ENCODE results near the gene AGGF1.

Gene AGGF1

GRCh38 chr5:77087484-77088261 lies 57.5 kb downstream of the AGGF1 start:
- peak overlapping the region; percentile 73 for H3K4me2 ChIP-seq (ENCODE audit: low read length)
- peaks cover 26% of the 10 kb centered on the region for H3K4me1 ChIP-seq (ENCODE audit: insufficient read depth, low read length, severe bottlenecking)
- peak overlapping the region; percentile 79 for H3K4me3 ChIP-seq (ENCODE audit: low read depth, low read length, poor library complexity, severe bottlenecking)
- no peaks in the 10 kb centered on the region for H3F3A ChIP-seq (ENCODE audit: insufficient read depth, low read length)
- H3K27me3 ChIP-seq (ENCODE audit: insufficient read depth, low read length): no peaks in the 10 kb centered on the region
- H3K9ac ChIP-seq (ENCODE audit: low read length): peak overlapping the region; percentile 87
- no peaks in the 10 kb centered on the region for H3K9me3 ChIP-seq (ENCODE audit: low read length)
- peak overlapping the region; percentile 58; the same call in 1 of the 2 replicates for H2AFZ ChIP-seq (ENCODE audit: low read length)
- peaks cover 6% of the 10 kb centered on the region; the same call in 1 of the 2 replicates for H3K36me3 ChIP-seq (ENCODE audit: insufficient read depth, low read length)
- no peaks in the 10 kb centered on the region for H3K9me2 ChIP-seq (ENCODE audit: low read depth, low read length)
- H3K79me2 ChIP-seq (ENCODE audit: insufficient read depth, low read length): no peaks in the 10 kb centered on the region
- peak overlapping the region; percentile 49 for H3K27ac ChIP-seq (ENCODE audit: low read depth, low read length, poor library complexity, severe bottlenecking)
- H4K20me1 ChIP-seq (ENCODE audit: insufficient read depth, low read length): no peaks in the 10 kb centered on the region
- no peak for TF ChIP-seq EZH2 (IDR thresholded peaks at IDR 0.05; ENCODE audit: borderline replicate concordance, low read length)

GRCh38 chr5:77095189-77095588 lies 65.0 kb downstream of the AGGF1 start:
- peaks cover 5% of the 10 kb centered on the region; the same call in 1 of the 2 replicates for H3K36me3 ChIP-seq (ENCODE audit: insufficient read depth, low read length)
- no peaks in the 10 kb centered on the region for H3K4me1 ChIP-seq (ENCODE audit: insufficient read depth, low read length, severe bottlenecking)
- no peak overlapping the region for H3K27ac ChIP-seq (ENCODE audit: low read depth, low read length, poor library complexity, severe bottlenecking)
- no peak overlapping the region for H3K4me2 ChIP-seq (ENCODE audit: low read length)
- no peak overlapping the region for H3K9ac ChIP-seq (ENCODE audit: low read length)
- no peaks in the 10 kb centered on the region for H3K9me2 ChIP-seq (ENCODE audit: low read depth, low read length)
- TF ChIP-seq CTCF (IDR thresholded peaks at IDR 0.05; ENCODE audit: low read length): no peak
- TF ChIP-seq EZH2 (IDR thresholded peaks at IDR 0.05; ENCODE audit: borderline replicate concordance, low read length): no peak
- no peaks in the 10 kb centered on the region for H3K79me2 ChIP-seq (ENCODE audit: insufficient read depth, low read length)
- no peak overlapping the region for H2AFZ ChIP-seq (ENCODE audit: low read length)
- no peaks in the 10 kb centered on the region for H3K27me3 ChIP-seq (ENCODE audit: insufficient read depth, low read length)
- no peaks in the 10 kb centered on the region for H4K20me1 ChIP-seq (ENCODE audit: insufficient read depth, low read length)
- no peaks in the 10 kb centered on the region for H3F3A ChIP-seq (ENCODE audit: insufficient read depth, low read length)
- no peaks in the 10 kb centered on the region for H3K9me3 ChIP-seq (ENCODE audit: low read length)
- H3K4me3 ChIP-seq (ENCODE audit: low read depth, low read length, poor library complexity, severe bottlenecking): no peak overlapping the region

GRCh38 chr5:77101298-77101697 lies 71.1 kb downstream of the AGGF1 start:
- Histone ChIP-seq H3K36me3 (ENCODE audit: insufficient read depth, low read length) (no peaks in the 10 kb centered on the region), H3K27ac (ENCODE audit: low read depth, low read length, poor library complexity, severe bottlenecking) (no peak overlapping the region), H3K4me1 (ENCODE audit: insufficient read depth, low read length, severe bottlenecking) (no peaks in the 10 kb centered on the region), H3F3A (ENCODE audit: insufficient read depth, low read length) (no peaks in the 10 kb centered on the region), H3K9me3 (ENCODE audit: low read length) (no peaks in the 10 kb centered on the region; the same call in 1 of the 2 replicates), H3K79me2 (ENCODE audit: insufficient read depth, low read length) (no peaks in the 10 kb centered on the region), H3K27me3 (ENCODE audit: insufficient read depth, low read length) (no peaks in the 10 kb centered on the region), H3K9me2 (ENCODE audit: low read depth, low read length) (no peaks in the 10 kb centered on the region), H4K20me1 (ENCODE audit: insufficient read depth, low read length) (no peaks in the 10 kb centered on the region), H2AFZ (ENCODE audit: low read length) (no peak overlapping the region), H3K9ac (ENCODE audit: low read length) (no peak overlapping the region), H3K4me2 (ENCODE audit: low read length) (no peak overlapping the region), H3K4me3 (ENCODE audit: low read depth, low read length, poor library complexity, severe bottlenecking) (no peak overlapping the region)
- no peak for TF ChIP-seq CTCF (IDR thresholded peaks at IDR 0.05; ENCODE audit: low read length)
- no peak for TF ChIP-seq EZH2 (IDR thresholded peaks at IDR 0.05; ENCODE audit: borderline replicate concordance, low read length)

Data from OCI-LY1 (cell line).